ENCODE measurements around the gene GUCA2A. TPM values are rescaled to one million over a fixed set of nuclear protein-coding genes. Genes with fewer than 3 reads are reported as not detected.

GUCA2A gene
- total RNA-seq, 4 donors from 2014 or later, result 3.2 to 2,017 (median 1,376) TPM

DNA sequence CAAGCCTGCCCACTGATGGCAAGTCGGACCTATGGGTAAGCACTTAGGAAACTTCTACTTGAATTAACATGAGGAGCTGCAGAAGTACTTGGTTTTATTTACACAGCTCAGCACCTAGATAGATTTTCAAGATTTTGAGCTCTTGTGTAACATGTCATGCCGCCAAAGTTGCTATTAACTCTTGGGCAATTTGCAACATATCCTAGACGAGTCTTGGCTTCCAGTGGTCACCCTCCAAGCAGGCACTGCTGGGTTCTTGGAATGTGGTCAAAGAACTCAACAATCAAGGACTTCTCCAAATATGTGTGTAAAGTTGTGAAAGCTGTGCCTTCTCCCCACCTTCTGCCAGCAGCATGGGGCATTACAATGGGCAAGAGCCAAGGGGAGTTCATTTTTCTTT, 29.1 kb downstream of the GUCA2A start:
- intact Hi-C loops (cut with DNase I; ENCODE audit: low total_unique reads), result no loop called here
- no peaks in the 10 kb centered on the region for H3K9me3 ChIP-seq
- no peak for DNase-seq
- H3K27me3 ChIP-seq, result no peaks in the 10 kb centered on the region
- no peaks in the 10 kb centered on the region for H3K4me1 ChIP-seq
- in situ Hi-C loops (cut with MboI; ENCODE audit: low pct_ligation_motif_present in 1 of 4, low pct_unique_long_range_greater_than_20kb in 1 of 4, low sequenced_read_pairs in 3 of 4), result loop anchor here in 1 of 4 donors (25.0 kb wide), 2 partner anchors 573 to 602 kb away; partner anchors contain the start of gene CLDN19
- TF ChIP-seq, protein P1, sequence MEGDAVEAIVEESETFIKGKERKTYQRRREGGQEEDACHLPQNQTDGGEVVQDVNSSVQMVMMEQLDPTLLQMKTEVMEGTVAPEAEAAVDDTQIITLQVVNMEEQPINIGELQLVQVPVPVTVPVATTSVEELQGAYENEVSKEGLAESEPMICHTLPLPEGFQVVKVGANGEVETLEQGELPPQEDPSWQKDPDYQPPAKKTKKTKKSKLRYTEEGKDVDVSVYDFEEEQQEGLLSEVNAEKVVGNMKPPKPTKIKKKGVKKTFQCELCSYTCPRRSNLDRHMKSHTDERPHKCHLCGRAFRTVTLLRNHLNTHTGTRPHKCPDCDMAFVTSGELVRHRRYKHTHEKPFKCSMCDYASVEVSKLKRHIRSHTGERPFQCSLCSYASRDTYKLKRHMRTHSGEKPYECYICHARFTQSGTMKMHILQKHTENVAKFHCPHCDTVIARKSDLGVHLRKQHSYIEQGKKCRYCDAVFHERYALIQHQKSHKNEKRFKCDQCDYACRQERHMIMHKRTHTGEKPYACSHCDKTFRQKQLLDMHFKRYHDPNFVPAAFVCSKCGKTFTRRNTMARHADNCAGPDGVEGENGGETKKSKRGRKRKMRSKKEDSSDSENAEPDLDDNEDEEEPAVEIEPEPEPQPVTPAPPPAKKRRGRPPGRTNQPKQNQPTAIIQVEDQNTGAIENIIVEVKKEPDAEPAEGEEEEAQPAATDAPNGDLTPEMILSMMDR (IDR thresholded peaks at IDR 0.05), result no peak
- no peak for TF ChIP-seq POLR2A (IDR thresholded peaks at IDR 0.05)
- TF ChIP-seq POLR2AphosphoS5 (IDR thresholded peaks at IDR 0.05), result no peak
- no peak for TF ChIP-seq EP300 (IDR thresholded peaks at IDR 0.05; ENCODE audit: low read depth)
- H3K36me3 ChIP-seq, result no peaks in the 10 kb centered on the region
- H3K27ac ChIP-seq, result no peak overlapping the region
- 79 to 100% methylated on average over 1 to 3 of the region's 3 CpGs for WGBS, 2 donors (ENCODE audit: low coverage in 1 of 2)
- H3K4me3 ChIP-seq, result no peak overlapping the region

DNA sequence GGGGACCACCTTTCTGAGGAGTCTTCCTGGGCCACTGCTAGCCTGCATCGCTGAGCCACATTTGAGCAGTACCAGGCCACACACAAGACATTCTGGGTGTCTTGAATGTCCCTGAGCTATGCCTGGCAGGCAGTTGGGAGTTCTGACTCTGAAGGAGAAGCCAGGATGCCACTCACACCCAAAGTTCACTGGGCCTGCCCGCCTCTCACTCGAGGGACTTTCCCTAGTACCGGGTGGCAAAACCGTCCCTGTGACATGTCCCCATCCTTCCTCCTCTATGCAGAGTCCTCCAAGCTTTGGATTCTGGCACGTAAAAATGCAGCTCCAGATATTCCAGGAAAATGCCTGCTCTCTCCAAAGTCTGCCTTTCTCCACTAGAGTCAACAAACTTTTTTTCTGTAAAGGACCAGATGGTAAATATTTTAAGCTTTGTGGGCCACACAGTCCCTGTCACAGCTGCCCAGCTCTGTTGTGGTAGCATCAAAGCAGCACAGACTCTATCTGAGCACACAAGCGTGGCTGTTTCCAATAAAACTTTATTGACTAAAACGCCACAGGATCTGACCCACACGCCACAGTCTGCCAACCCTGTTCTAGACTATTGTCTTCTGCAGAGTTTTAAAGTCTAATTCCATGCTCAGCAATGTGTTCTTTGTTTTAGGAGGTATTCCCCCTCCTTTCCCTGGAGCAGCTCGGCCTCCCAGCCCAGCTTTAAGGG, 30.6 kb downstream of the GUCA2A start:
- no peak for DNase-seq
- in situ Hi-C loops (cut with MboI; ENCODE audit: low pct_ligation_motif_present in 1 of 4, low pct_unique_long_range_greater_than_20kb in 1 of 4, low sequenced_read_pairs in 3 of 4) (loop anchor here in 1 of 4 donors (25.0 kb wide), 2 partner anchors 572 to 603 kb away; partner anchors contain the start of gene CLDN19), intact Hi-C loops (cut with DNase I; ENCODE audit: low total_unique reads) (no loop called here)
- TF ChIP-seq, protein P1 (IDR thresholded peaks at IDR 0.05), result no peak
- no peak overlapping the region for H3K27ac ChIP-seq
- H3K27me3 ChIP-seq, result no peaks in the 10 kb centered on the region
- no peaks in the 10 kb centered on the region for H3K36me3 ChIP-seq
- no peaks in the 10 kb centered on the region for H3K9me3 ChIP-seq
- H3K4me1 ChIP-seq, result no peaks in the 10 kb centered on the region
- no peak overlapping the region for H3K4me3 ChIP-seq
- 80 to 89% methylated on average over 6 to 10 of the region's 10 CpGs for WGBS, 2 donors (ENCODE audit: low coverage in 1 of 2)

DNA sequence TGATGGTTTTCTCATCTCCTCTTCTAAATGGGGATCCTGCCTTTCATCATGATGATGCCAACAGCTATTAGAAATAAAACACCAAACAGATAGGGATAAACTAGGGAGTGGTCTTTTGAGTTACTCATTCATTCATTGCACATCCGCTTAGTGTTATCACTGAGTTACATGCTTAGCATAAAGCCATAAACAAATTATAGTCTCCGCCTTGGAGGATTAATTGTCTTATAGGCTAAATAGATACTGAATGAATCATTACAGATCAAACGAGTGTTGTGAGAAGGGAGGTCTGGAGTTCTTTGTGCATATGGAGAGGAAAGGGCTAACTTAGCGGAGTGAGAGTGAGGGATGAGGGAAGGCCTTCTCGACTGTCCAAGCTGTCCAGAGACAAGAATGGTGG, 31.2 kb downstream of the GUCA2A start:
- TF ChIP-seq, protein P1 (IDR thresholded peaks at IDR 0.05), result no peak
- no peak for TF ChIP-seq EP300 (IDR thresholded peaks at IDR 0.05; ENCODE audit: low read depth)

DNA sequence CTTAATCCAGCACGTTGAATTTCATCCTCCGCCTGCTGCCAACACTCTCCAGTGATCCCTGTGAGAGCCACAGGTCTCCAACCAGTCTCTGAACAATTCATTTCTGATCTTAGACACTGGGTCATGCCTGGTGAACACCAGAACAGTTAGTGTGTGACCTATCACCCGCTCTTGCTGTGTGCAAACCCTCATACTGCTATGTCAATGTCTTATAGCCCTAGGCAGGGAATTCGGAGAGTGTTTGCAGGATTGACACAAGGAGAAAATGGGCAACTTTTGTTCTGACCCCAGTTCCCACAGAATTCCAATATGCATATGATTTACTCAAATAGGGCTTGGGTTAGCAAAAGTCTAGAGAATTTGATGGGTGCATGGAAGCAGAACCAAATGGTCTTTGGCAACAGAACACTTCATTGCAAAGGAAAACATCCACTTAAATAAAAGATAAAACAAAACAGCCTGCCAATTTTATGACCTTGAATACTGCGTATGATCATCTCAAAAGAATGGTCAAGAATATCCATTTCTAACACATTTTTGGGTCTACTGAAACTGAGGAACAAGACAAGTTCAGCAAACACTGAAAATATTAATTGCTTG, 34.4 kb downstream of the GUCA2A start:
- TF ChIP-seq, protein P1 (IDR thresholded peaks at IDR 0.05), result no peak
- no peak for TF ChIP-seq POLR2A (IDR thresholded peaks at IDR 0.05)
- no peak for TF ChIP-seq POLR2AphosphoS5 (IDR thresholded peaks at IDR 0.05)
- no peak for TF ChIP-seq EP300 (IDR thresholded peaks at IDR 0.05; ENCODE audit: low read depth)
- H3K4me3 ChIP-seq, result no peak overlapping the region
- no peak overlapping the region for H3K27ac ChIP-seq
- no peaks in the 10 kb centered on the region for H3K36me3 ChIP-seq
- 50 to 85% methylated on average over 1 to 5 of the region's 5 CpGs for WGBS, 2 donors (ENCODE audit: low coverage in 1 of 2)
- in situ Hi-C loops (cut with MboI; ENCODE audit: low pct_ligation_motif_present in 1 of 4, low pct_unique_long_range_greater_than_20kb in 1 of 4, low sequenced_read_pairs in 3 of 4) (loop anchor here in 1 of 4 donors (25.0 kb wide), 2 partner anchors 568 to 607 kb away; partner anchors contain the start of gene CLDN19), intact Hi-C loops (cut with DNase I; ENCODE audit: low total_unique reads) (no loop called here)
- DNase-seq, result no peak
- no peaks in the 10 kb centered on the region for H3K9me3 ChIP-seq
- no peaks in the 10 kb centered on the region for H3K27me3 ChIP-seq
- no peaks in the 10 kb centered on the region for H3K4me1 ChIP-seq

More for the DNA sequence above, 31.2 kb downstream of the GUCA2A start:
- Histone ChIP-seq H3K36me3 (no peaks in the 10 kb centered on the region), H3K4me1 (no peaks in the 10 kb centered on the region), H3K27me3 (no peaks in the 10 kb centered on the region), H3K9me3 (no peaks in the 10 kb centered on the region), H3K4me3 (no peak overlapping the region), H3K27ac (no peak overlapping the region)
- no peak for DNase-seq
- intact Hi-C loops (cut with DNase I; ENCODE audit: low total_unique reads) (no loop called here), in situ Hi-C loops (cut with MboI; ENCODE audit: low pct_ligation_motif_present in 1 of 4, low pct_unique_long_range_greater_than_20kb in 1 of 4, low sequenced_read_pairs in 3 of 4) (loop anchor here in 1 of 4 donors (25.0 kb wide), 2 partner anchors 571 to 604 kb away; partner anchors contain the start of gene CLDN19)
- WGBS, 2 donors (ENCODE audit: low coverage in 1 of 2), result 72 to 79% methylated on average over 5 of the region's 5 CpGs

All from transverse colon (tissue), 4 donors.